ENCODE results near the gene DIP2C. TPM values are rescaled to one million over a fixed set of nuclear protein-coding genes. Genes with fewer than 3 reads are reported as not detected.
"Not testable (repeated sequence)": the region's sequence is repeated elsewhere in the genome, so short reads cannot be mapped to it uniquely, and the experiment has no call there.

Gene DIP2C
- total RNA-seq, 2 experiments from 2014 or later, result 0.85 to 0.95 TPM

DNA sequence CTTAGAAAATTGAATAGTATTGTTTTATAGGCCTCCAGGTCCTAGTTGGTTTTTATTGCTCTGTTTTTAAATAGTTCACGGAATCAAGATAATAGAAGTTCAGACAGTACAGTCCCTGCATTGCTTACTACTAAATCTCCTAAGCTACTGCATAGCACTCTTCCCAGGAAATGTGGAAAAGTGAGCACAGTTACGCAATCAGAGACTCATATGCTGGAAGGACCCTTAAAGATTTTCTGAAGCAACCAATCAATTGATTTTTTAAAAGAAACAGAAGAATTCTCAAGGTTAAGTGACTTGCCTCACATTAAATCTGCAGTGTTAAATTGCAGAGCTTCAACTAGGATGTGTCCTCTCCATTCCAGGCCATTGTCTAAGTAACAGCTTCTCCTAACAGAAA lies 23.1 kb upstream of the DIP2C start:
- ATAC-seq (no peak), DNase-seq (no peak)
- Mint-ChIP-seq H3K27me3 (peaks cover 15% of the 10 kb centered on the region), H3K4me3 (no peak overlapping the region), H3K9me3 (peaks cover 4% of the 10 kb centered on the region), H3K4me1 (ENCODE audit: low read depth) (no peaks in the 10 kb centered on the region), H3K27ac (no peak overlapping the region), H3K36me3 (ENCODE audit: low read depth) (no peaks in the 10 kb centered on the region)
- POLR2A ChIA-PET, result no interaction called here
- CTCF ChIA-PET, result no interaction called here
- intact Hi-C loops (cut with micrococcal nuclease), result no loop called here
- TF ChIP-seq, protein P1, sequence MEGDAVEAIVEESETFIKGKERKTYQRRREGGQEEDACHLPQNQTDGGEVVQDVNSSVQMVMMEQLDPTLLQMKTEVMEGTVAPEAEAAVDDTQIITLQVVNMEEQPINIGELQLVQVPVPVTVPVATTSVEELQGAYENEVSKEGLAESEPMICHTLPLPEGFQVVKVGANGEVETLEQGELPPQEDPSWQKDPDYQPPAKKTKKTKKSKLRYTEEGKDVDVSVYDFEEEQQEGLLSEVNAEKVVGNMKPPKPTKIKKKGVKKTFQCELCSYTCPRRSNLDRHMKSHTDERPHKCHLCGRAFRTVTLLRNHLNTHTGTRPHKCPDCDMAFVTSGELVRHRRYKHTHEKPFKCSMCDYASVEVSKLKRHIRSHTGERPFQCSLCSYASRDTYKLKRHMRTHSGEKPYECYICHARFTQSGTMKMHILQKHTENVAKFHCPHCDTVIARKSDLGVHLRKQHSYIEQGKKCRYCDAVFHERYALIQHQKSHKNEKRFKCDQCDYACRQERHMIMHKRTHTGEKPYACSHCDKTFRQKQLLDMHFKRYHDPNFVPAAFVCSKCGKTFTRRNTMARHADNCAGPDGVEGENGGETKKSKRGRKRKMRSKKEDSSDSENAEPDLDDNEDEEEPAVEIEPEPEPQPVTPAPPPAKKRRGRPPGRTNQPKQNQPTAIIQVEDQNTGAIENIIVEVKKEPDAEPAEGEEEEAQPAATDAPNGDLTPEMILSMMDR (IDR thresholded peaks at IDR 0.05), result no peak

DNA sequence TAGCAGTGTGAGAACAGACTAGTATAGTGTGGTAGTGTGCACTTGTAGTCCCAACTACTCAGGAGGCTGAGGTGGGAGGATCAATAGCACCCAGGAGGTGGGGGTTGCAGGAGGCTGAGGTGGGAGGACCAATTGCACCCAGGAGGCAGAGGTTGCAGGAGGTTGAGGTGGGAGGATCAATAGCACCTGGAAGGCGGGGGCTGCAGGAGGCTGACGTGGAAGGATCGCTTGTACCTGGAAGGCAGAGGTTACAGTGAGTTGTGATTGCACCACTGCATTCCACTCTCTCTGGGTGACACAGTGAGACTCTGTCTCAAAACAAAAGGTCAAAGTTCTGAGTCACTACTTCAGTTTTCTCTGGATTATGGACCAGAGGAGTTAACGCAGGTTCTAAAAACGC lies 22.6 kb upstream of the DIP2C start:
- ATAC-seq (no peak), DNase-seq (no peak)
- ChIA-PET POLR2A (no interaction called here), CTCF (no interaction called here)
- TF ChIP-seq, protein P1 (IDR thresholded peaks at IDR 0.05), result no peak
- H3K4me1 Mint-ChIP-seq (ENCODE audit: low read depth), result no peaks in the 10 kb centered on the region
- H3K4me3 Mint-ChIP-seq, result no peak overlapping the region
- intact Hi-C loops (cut with micrococcal nuclease), result no loop called here
- no peak overlapping the region for H3K27ac Mint-ChIP-seq
- peaks cover 4% of the 10 kb centered on the region for H3K9me3 Mint-ChIP-seq
- H3K36me3 Mint-ChIP-seq (ENCODE audit: low read depth), result no peaks in the 10 kb centered on the region
- peaks cover 20% of the 10 kb centered on the region for H3K27me3 Mint-ChIP-seq

DNA sequence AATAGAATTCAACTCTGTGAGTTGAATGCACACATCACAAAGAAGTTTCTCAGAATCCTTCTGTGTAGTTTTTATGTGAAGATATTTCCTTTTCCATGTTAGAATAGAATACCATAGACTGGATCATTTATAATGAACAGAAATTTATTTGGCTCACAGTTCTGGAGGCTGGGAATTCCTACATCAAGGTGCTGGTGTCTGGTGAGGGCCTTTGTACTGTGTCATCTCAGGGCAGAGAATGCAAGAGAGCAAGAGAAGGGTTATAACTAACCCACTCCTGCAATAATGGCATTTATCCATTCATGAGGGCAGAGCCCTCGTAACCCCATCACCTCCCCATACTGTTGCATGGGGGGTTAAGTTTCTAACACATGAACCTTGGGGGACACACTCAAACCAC lies 18.4 kb upstream of the DIP2C start:
- H3K9me3 Mint-ChIP-seq, result peaks cover 3% of the 10 kb centered on the region
- H3K4me3 Mint-ChIP-seq, result no peak overlapping the region
- DNase-seq (no peak), ATAC-seq (no peak)
- peaks cover 24% of the 10 kb centered on the region for H3K27me3 Mint-ChIP-seq
- H3K36me3 Mint-ChIP-seq (ENCODE audit: low read depth), result no peaks in the 10 kb centered on the region
- intact Hi-C loops (cut with micrococcal nuclease), result no loop called here
- H3K4me1 Mint-ChIP-seq (ENCODE audit: low read depth), result no peaks in the 10 kb centered on the region
- TF ChIP-seq, protein P1 (IDR thresholded peaks at IDR 0.05), result no peak
- ChIA-PET POLR2A (no interaction called here), CTCF (no interaction called here)
- H3K27ac Mint-ChIP-seq, result no peak overlapping the region

DNA sequence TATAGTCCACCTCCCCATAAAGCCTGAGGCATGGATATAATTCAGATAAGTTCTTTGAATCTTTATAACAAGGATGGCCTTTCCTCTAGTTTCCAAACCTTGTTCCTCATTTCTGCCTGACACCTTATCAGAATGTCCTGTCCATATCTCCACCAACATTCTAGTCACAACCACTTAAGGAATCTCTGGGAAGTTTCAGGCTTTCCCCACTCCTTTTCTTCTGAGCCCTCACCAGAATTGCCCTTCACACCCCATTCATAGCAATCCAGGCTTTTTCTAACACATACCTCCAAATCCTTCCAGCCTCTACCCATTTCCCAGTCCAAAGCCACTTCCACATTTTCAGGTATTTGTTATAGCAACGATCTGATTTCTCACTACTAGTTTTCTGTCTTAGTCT lies 18.0 kb upstream of the DIP2C start:
- H3K4me1 Mint-ChIP-seq (ENCODE audit: low read depth), result no peaks in the 10 kb centered on the region
- intact Hi-C loops (cut with micrococcal nuclease), result no loop called here
- no peak for DNase-seq
- no peak for ATAC-seq
- TF ChIP-seq, protein P1 (IDR thresholded peaks at IDR 0.05), result no peak
- H3K9me3 Mint-ChIP-seq, result peaks cover 4% of the 10 kb centered on the region
- no peak overlapping the region for H3K4me3 Mint-ChIP-seq
- ChIA-PET POLR2A (no interaction called here), CTCF (no interaction called here)
- no peaks in the 10 kb centered on the region for H3K36me3 Mint-ChIP-seq (ENCODE audit: low read depth)
- peaks cover 25% of the 10 kb centered on the region for H3K27me3 Mint-ChIP-seq
- no peak overlapping the region for H3K27ac Mint-ChIP-seq

DNA sequence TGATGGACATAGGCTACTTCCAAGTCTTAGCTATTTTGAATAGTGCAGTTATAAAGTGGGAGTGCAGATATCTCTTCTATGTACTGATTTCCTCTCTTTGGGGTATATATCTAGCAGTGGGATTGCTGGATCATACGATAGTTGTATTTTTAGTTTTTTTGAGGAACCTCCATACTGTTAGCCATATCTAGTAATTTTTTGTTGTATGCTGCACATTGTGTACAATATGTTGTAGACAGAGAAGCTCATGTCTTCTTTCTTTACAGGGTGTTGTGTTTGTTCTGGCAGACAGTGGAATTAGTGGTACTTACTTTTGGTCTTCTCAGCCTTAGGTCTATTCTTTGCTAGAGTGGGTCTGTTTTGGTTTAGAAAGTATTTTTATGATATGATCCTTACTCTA lies 13.7 kb upstream of the DIP2C start:
- intact Hi-C loops (cut with micrococcal nuclease), result no loop called here
- DNase-seq (no peak), ATAC-seq (no peak)
- ChIA-PET POLR2A (interaction anchor here (0.6 kb wide), 1 partner anchor 247 kb away, joined by 3 read pairs; no protein-coding TSS in a partner anchor), CTCF (no interaction called here)
- H3K4me3 Mint-ChIP-seq, result no peak overlapping the region
- H3K9me3 Mint-ChIP-seq, result peaks cover 4% of the 10 kb centered on the region
- no peaks in the 10 kb centered on the region for H3K4me1 Mint-ChIP-seq (ENCODE audit: low read depth)
- no peak overlapping the region for H3K27ac Mint-ChIP-seq
- peaks cover 17% of the 10 kb centered on the region for H3K27me3 Mint-ChIP-seq
- no peaks in the 10 kb centered on the region for H3K36me3 Mint-ChIP-seq (ENCODE audit: low read depth)
- TF ChIP-seq, protein P1 (IDR thresholded peaks at IDR 0.05), result no peak

DNA sequence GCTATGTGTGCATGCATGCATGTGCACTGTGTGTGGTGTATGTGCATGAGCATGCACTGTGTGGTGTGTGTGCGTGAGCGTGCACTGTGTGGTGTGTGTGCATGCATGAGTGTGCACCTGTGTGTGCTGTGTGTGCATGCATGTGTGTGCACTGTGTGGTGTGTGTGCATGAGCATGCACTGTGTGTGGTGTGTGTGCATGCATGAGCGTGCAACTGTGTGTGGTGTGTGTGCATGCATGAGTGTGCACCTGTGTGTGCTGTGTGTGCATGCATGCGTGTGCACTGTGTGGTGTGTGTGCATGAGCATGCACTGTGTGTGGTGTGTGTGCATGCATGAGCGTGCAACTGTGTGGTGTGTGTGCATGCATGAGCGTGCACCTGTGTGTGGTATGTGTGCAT lies 10.7 kb upstream of the DIP2C start:
- H3K4me3 Mint-ChIP-seq; CTCF ChIA-PET; H3K4me1 Mint-ChIP-seq (ENCODE audit: low read depth); ATAC-seq; H3K36me3 Mint-ChIP-seq (ENCODE audit: low read depth); H3K27ac Mint-ChIP-seq; POLR2A ChIA-PET; intact Hi-C loops (cut with micrococcal nuclease); H3K9me3 Mint-ChIP-seq; DNase-seq: not testable (repeated sequence)
- H3K27me3 Mint-ChIP-seq, result peaks cover 11% of the 10 kb centered on the region
